ENCODE data around the gene MACC1. TPM values are rescaled to one million over a fixed set of nuclear protein-coding genes. Genes with fewer than 3 reads are reported as not detected.

MACC1 gene
- total RNA-seq, 2 experiments from 2014 or later: 0.05 TPM; not detected in 1

GRCh38 chr7:20238194-20238753, 21.1 kb upstream of the MACC1 start:
- Mint-ChIP-seq H3K9me3 (no peaks in the 10 kb centered on the region), H3K36me3 (ENCODE audit: low read depth) (no peaks in the 10 kb centered on the region), H3K27ac (no peak overlapping the region), H3K4me3 (no peak overlapping the region), H3K4me1 (ENCODE audit: low read depth) (peaks cover 4% of the 10 kb centered on the region), H3K27me3 (ENCODE audit: low read depth) (peaks cover 19% of the 10 kb centered on the region)
- intact Hi-C loops (cut with micrococcal nuclease): loop anchor here (1.0 kb wide), 1 partner anchor 126 kb away; no protein-coding TSS in a partner anchor
- CTCF ChIA-PET: no interaction called here
- DNase-seq: no peak

- H3K9me3 Mint-ChIP-seq: no peaks in the 10 kb centered on the region
- peaks cover 4% of the 10 kb centered on the region for H3K4me1 Mint-ChIP-seq (ENCODE audit: low read depth)
- no peak overlapping the region for H3K4me3 Mint-ChIP-seq
- peaks cover 19% of the 10 kb centered on the region for H3K27me3 Mint-ChIP-seq (ENCODE audit: low read depth)
- no peak overlapping the region for H3K27ac Mint-ChIP-seq
- no peaks in the 10 kb centered on the region for H3K36me3 Mint-ChIP-seq (ENCODE audit: low read depth)
- CTCF ChIA-PET: interaction anchor here (0.6 kb wide), 1 partner anchor 889 kb away, joined by 3 read pairs; no protein-coding TSS in a partner anchor
- DNase-seq: no peak
- intact Hi-C loops (cut with micrococcal nuclease): loop anchor here (1.0 kb wide), 1 partner anchor 125 kb away; no protein-coding TSS in a partner anchor
Measured at GRCh38 chr7:20237464-20238193, 20.4 kb upstream of the MACC1 start.

GRCh38 chr7:20236790-20237189, 19.6 kb upstream of the MACC1 start:
- Mint-ChIP-seq H3K4me3 (no peak overlapping the region), H3K27ac (no peak overlapping the region), H3K4me1 (ENCODE audit: low read depth) (peaks cover 4% of the 10 kb centered on the region), H3K36me3 (ENCODE audit: low read depth) (no peaks in the 10 kb centered on the region), H3K27me3 (ENCODE audit: low read depth) (peaks cover 19% of the 10 kb centered on the region), H3K9me3 (no peaks in the 10 kb centered on the region)
- DNase-seq: no peak
- CTCF ChIA-PET: interaction anchor here (0.6 to 0.7 kb wide), 2 partner anchors 558 to 889 kb away, joined by 3 to 4 read pairs; no protein-coding TSS in a partner anchor
- intact Hi-C loops (cut with micrococcal nuclease): no loop called here

- no peaks in the 10 kb centered on the region for H3K9me3 Mint-ChIP-seq
- peaks cover 4% of the 10 kb centered on the region for H3K4me1 Mint-ChIP-seq (ENCODE audit: low read depth)
- H3K27ac Mint-ChIP-seq: no peak overlapping the region
- CTCF ChIA-PET: no interaction called here
- no peak for DNase-seq
- H3K4me3 Mint-ChIP-seq: no peak overlapping the region
- H3K27me3 Mint-ChIP-seq (ENCODE audit: low read depth): peaks cover 19% of the 10 kb centered on the region
- no peaks in the 10 kb centered on the region for H3K36me3 Mint-ChIP-seq (ENCODE audit: low read depth)
- intact Hi-C loops (cut with micrococcal nuclease): no loop called here
Measured at GRCh38 chr7:20236043-20236442, 18.9 kb upstream of the MACC1 start.

GRCh38 chr7:20235288-20235687, 18.1 kb upstream of the MACC1 start:
- Mint-ChIP-seq H3K27ac (no peak overlapping the region), H3K9me3 (no peaks in the 10 kb centered on the region), H3K4me3 (no peak overlapping the region), H3K36me3 (ENCODE audit: low read depth) (no peaks in the 10 kb centered on the region), H3K27me3 (ENCODE audit: low read depth) (peaks cover 19% of the 10 kb centered on the region), H3K4me1 (ENCODE audit: low read depth) (peaks cover 4% of the 10 kb centered on the region)
- intact Hi-C loops (cut with micrococcal nuclease): no loop called here
- DNase-seq: no peak
- CTCF ChIA-PET: no interaction called here

GRCh38 chr7:20233362-20233761, 16.2 kb upstream of the MACC1 start:
- Mint-ChIP-seq H3K4me1 (ENCODE audit: low read depth) (peaks cover under 1% of the 10 kb centered on the region), H3K27ac (no peak overlapping the region), H3K9me3 (no peaks in the 10 kb centered on the region), H3K4me3 (no peak overlapping the region), H3K36me3 (ENCODE audit: low read depth) (no peaks in the 10 kb centered on the region), H3K27me3 (ENCODE audit: low read depth) (peaks cover 19% of the 10 kb centered on the region)
- intact Hi-C loops (cut with micrococcal nuclease): no loop called here
- CTCF ChIA-PET: no interaction called here
- DNase-seq: no peak

- no peak overlapping the region for H3K4me3 Mint-ChIP-seq
- H3K9me3 Mint-ChIP-seq: no peaks in the 10 kb centered on the region
- intact Hi-C loops (cut with micrococcal nuclease): no loop called here
- peaks cover 19% of the 10 kb centered on the region for H3K27me3 Mint-ChIP-seq (ENCODE audit: low read depth)
- H3K36me3 Mint-ChIP-seq (ENCODE audit: low read depth): no peaks in the 10 kb centered on the region
- no peak for DNase-seq
- no peaks in the 10 kb centered on the region for H3K4me1 Mint-ChIP-seq (ENCODE audit: low read depth)
- H3K27ac Mint-ChIP-seq: no peak overlapping the region
- CTCF ChIA-PET: no interaction called here
Measured at GRCh38 chr7:20232848-20233247, 15.7 kb upstream of the MACC1 start.

GRCh38 chr7:20229646-20230500, 12.7 kb upstream of the MACC1 start:
- no peaks in the 10 kb centered on the region for H3K36me3 Mint-ChIP-seq (ENCODE audit: low read depth)
- H3K9me3 Mint-ChIP-seq: no peaks in the 10 kb centered on the region
- H3K27ac Mint-ChIP-seq: no peak overlapping the region
- no peak overlapping the region for H3K4me3 Mint-ChIP-seq
- peaks cover 6% of the 10 kb centered on the region for H3K27me3 Mint-ChIP-seq (ENCODE audit: low read depth)
- no peak for DNase-seq
- CTCF ChIA-PET: no interaction called here
- H3K4me1 Mint-ChIP-seq (ENCODE audit: low read depth): no peaks in the 10 kb centered on the region
- intact Hi-C loops (cut with micrococcal nuclease): no loop called here

GRCh38 chr7:20229081-20229480, 11.9 kb upstream of the MACC1 start:
- no peak overlapping the region for H3K4me3 Mint-ChIP-seq
- DNase-seq: no peak
- no peak overlapping the region for H3K27ac Mint-ChIP-seq
- no peaks in the 10 kb centered on the region for H3K9me3 Mint-ChIP-seq
- CTCF ChIA-PET: no interaction called here
- no peaks in the 10 kb centered on the region for H3K36me3 Mint-ChIP-seq (ENCODE audit: low read depth)
- H3K27me3 Mint-ChIP-seq (ENCODE audit: low read depth): peaks cover 6% of the 10 kb centered on the region
- intact Hi-C loops (cut with micrococcal nuclease): no loop called here
- H3K4me1 Mint-ChIP-seq (ENCODE audit: low read depth): no peaks in the 10 kb centered on the region

- CTCF ChIA-PET: no interaction called here
- H3K4me3 Mint-ChIP-seq: no peak overlapping the region
- no peaks in the 10 kb centered on the region for H3K36me3 Mint-ChIP-seq (ENCODE audit: low read depth)
- no peak overlapping the region for H3K27ac Mint-ChIP-seq
- H3K27me3 Mint-ChIP-seq (ENCODE audit: low read depth): peaks cover 2% of the 10 kb centered on the region
- DNase-seq: no peak
- intact Hi-C loops (cut with micrococcal nuclease): no loop called here
- H3K9me3 Mint-ChIP-seq: no peaks in the 10 kb centered on the region
- no peaks in the 10 kb centered on the region for H3K4me1 Mint-ChIP-seq (ENCODE audit: low read depth)
Measured at GRCh38 chr7:20228654-20229053, 11.5 kb upstream of the MACC1 start.

GRCh38 chr7:20227291-20227795, 10.2 kb upstream of the MACC1 start:
- CTCF ChIA-PET: no interaction called here
- no peak overlapping the region for H3K4me3 Mint-ChIP-seq
- no peak for DNase-seq
- no peak overlapping the region for H3K27ac Mint-ChIP-seq
- no peaks in the 10 kb centered on the region for H3K36me3 Mint-ChIP-seq (ENCODE audit: low read depth)
- H3K9me3 Mint-ChIP-seq: no peaks in the 10 kb centered on the region
- H3K4me1 Mint-ChIP-seq (ENCODE audit: low read depth): no peaks in the 10 kb centered on the region
- intact Hi-C loops (cut with micrococcal nuclease): no loop called here
- peaks cover 3% of the 10 kb centered on the region for H3K27me3 Mint-ChIP-seq (ENCODE audit: low read depth)

- Mint-ChIP-seq H3K4me3 (no peak overlapping the region), H3K4me1 (ENCODE audit: low read depth) (no peaks in the 10 kb centered on the region), H3K9me3 (no peaks in the 10 kb centered on the region), H3K36me3 (ENCODE audit: low read depth) (no peaks in the 10 kb centered on the region), H3K27me3 (ENCODE audit: low read depth) (peaks cover 3% of the 10 kb centered on the region), H3K27ac (no peak overlapping the region)
- no peak for DNase-seq
- intact Hi-C loops (cut with micrococcal nuclease): no loop called here
- CTCF ChIA-PET: no interaction called here
Measured at GRCh38 chr7:20226860-20227259, 9.7 kb upstream of the MACC1 start.
